Measurements from ENCODE around the gene EPN2. TPM values are rescaled to one million over a fixed set of nuclear protein-coding genes. Genes with fewer than 3 reads are reported as not detected.

EPN2 gene
- total and polyA plus RNA-seq, 10 of the 15 experiments (the other 5 are each of a cell fraction or from before 2014, with no cell fraction given) = 0.26 to 8.4 (median 4.7) TPM

DNA sequence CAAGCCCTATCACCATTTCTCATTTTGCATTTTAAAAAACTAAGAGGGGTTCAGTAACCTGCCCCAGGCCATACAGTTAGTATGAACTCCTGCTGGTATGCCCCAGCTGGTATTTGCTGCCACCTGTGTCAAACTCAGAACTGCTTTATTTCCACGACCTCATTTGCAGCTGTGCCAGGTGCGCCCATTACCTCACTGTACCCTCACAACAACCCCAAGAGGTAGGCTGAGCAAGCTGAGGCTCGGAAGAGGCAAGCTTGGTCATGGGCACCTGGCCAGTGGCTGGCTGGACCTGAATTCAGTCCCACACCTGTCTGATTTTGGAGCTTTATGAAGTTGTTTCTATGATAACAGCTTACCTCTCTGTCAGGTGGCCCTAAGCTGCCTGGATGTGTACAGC is 7.6 kb downstream of the EPN2 start:
- Histone ChIP-seq H3K36me3 (ENCODE audit: control insufficient read depth in 2 of 2, insufficient read depth in 2 of 2, low read length in 1 of 2) (no peaks in the 10 kb centered on the region), H4K20me1 (ENCODE audit: control insufficient read depth, insufficient read depth) (no peaks in the 10 kb centered on the region; the same call in 1 of the 2 replicates), H3K27me3 (replicated peaks in 1 of 2; ENCODE audit: control insufficient read depth in 2 of 2, insufficient read depth in 2 of 2, low read length in 1 of 2) (no peaks in the 10 kb centered on the region; a peak in 1 of 4 replicates), H3K4me3 (no peak overlapping the region), H3K79me2 (ENCODE audit: control insufficient read depth, insufficient read depth, low read length) (no peaks in the 10 kb centered on the region), H3K27ac (ENCODE audit: control insufficient read depth, insufficient read depth) (no peak overlapping the region), H2AFZ (ENCODE audit: control insufficient read depth, low read depth, low read length) (no peak overlapping the region), H3K9me3 (replicated peaks; ENCODE audit: control insufficient read depth, insufficient read depth, low read length) (no peaks in the 10 kb centered on the region), H3K4me1 (ENCODE audit: control insufficient read depth, insufficient read depth, low read length) (no peaks in the 10 kb centered on the region), H3K4me2 (ENCODE audit: control insufficient read depth, insufficient read depth) (no peak overlapping the region), H3K9ac (ENCODE audit: control insufficient read depth, insufficient read depth, low read length) (no peak overlapping the region)
- ChIA-PET RAD21 (ENCODE audit: unreplicated experiment) (interaction anchor here (0.6 to 1.0 kb wide), 2 partner anchors 10 to 25 kb away, joined by 4 read pairs; no protein-coding TSS in a partner anchor), CTCF (interaction anchor here (0.8 to 1.0 kb wide), 3 partner anchors 13 to 118 kb away, joined by 3 to 5 read pairs (median 4); partner anchors contain the start of gene B9D1), SMC1A (ENCODE audit: uncharacterized antibody, unreplicated experiment) (no interaction called here), POLR2A (interaction anchor here (0.5 kb wide), 1 partner anchor 1031 kb away, joined by 9 read pairs; no protein-coding TSS in a partner anchor)
- WGBS (ENCODE audit: insufficient coverage, insufficient replicate concordance, low lambda C conversion rate, missing lambda C conversion rate) = 18% methylated on average over 3 of the region's 3 CpGs
- no peak for FAIRE-seq
- no peak for DNase-seq (ENCODE audit: low read depth, low spot score)
- in situ Hi-C loops (cut with MboI) (no loop called here), intact Hi-C loops (cut with micrococcal nuclease; ENCODE audit: unreplicated experiment) (no loop called here)
- ATAC-seq = no peak
- TF ChIP-seq RAD21 (IDR thresholded peaks at IDR 0.05; ENCODE audit: insufficient read depth, low read depth, low read length) = no peak
- no peak for TF ChIP-seq YY1 (IDR thresholded peaks at IDR 0.05; ENCODE audit: low read depth, low read length)
- no peak for TF ChIP-seq RUNX3 (IDR thresholded peaks at IDR 0.05; ENCODE audit: low read length)
- TF ChIP-seq, protein P1, sequence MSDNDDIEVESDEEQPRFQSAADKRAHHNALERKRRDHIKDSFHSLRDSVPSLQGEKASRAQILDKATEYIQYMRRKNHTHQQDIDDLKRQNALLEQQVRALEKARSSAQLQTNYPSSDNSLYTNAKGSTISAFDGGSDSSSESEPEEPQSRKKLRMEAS (IDR thresholded peaks at IDR 0.05; ENCODE audit: low read depth, low read length) = no peak
- no peak for TF ChIP-seq SIN3A (IDR thresholded peaks at IDR 0.05; ENCODE audit: low read depth, low read length)
- TF ChIP-seq ZNF207 (IDR thresholded peaks at IDR 0.05; ENCODE audit: borderline replicate concordance) = no peak
- TF ChIP-seq KDM1A (IDR thresholded peaks at IDR 0.05; ENCODE audit: borderline replicate concordance) = no peak
- TF ChIP-seq CEBPB (IDR thresholded peaks at IDR 0.05; ENCODE audit: borderline replicate concordance in 1 of 2, low read depth in 2 of 2, low read length in 2 of 2) = no peak
- BruUV-seq (replicated peaks) = no TSS peak

DNA sequence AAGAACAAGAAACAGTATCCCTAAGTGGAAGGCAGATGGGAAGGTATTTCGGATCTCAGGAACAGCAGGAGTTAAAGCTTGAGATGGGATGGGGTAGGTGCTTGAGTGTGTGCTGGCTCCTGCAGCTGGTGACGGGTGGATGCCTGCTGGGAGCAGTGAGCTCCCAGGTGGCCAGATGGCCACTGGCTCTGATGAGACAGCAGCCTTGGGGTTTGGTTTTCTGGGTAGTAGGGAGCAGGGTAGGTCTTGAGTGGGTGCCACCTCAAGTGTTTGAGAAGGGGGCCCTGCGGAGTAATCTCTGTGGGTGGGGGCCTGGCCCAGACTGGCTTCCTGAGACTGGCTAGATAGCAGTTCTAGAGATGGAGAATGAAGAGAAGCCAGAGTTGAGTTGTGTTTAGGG is 10.3 kb downstream of the EPN2 start:
- DNase-seq (ENCODE audit: low read depth, low spot score) (no peak), ATAC-seq (no peak), FAIRE-seq (no peak)
- H3K4me2 ChIP-seq (ENCODE audit: control insufficient read depth, insufficient read depth) = no peak overlapping the region
- H4K20me1 ChIP-seq (ENCODE audit: control insufficient read depth, insufficient read depth) = no peaks in the 10 kb centered on the region; the same call in 1 of the 2 replicates
- H3K4me1 ChIP-seq (ENCODE audit: control insufficient read depth, insufficient read depth, low read length) = no peaks in the 10 kb centered on the region
- H2AFZ ChIP-seq (ENCODE audit: control insufficient read depth, low read depth, low read length) = no peak overlapping the region
- ChIA-PET CTCF (interaction anchor here (1.5 kb wide), 1 partner anchor 9 kb away, joined by 5 read pairs; no protein-coding TSS in a partner anchor), SMC1A (ENCODE audit: uncharacterized antibody, unreplicated experiment) (interaction anchor here (1.0 kb wide), 1 partner anchor 59 kb away, joined by 4 read pairs; no protein-coding TSS in a partner anchor), RAD21 (ENCODE audit: unreplicated experiment) (no interaction called here), POLR2A (no interaction called here)
- H3K9ac ChIP-seq (ENCODE audit: control insufficient read depth, insufficient read depth, low read length) = no peak overlapping the region
- H3K4me3 ChIP-seq = no peak overlapping the region
- no TSS peak for BruUV-seq (replicated peaks)
- in situ Hi-C loops (cut with MboI) (no loop called here), intact Hi-C loops (cut with micrococcal nuclease; ENCODE audit: unreplicated experiment) (no loop called here)
- TF ChIP-seq SUZ12 (IDR thresholded peaks at IDR 0.05; ENCODE audit: unreplicated experiment) = no peak
- TF ChIP-seq ATF7 (IDR thresholded peaks at IDR 0.05; ENCODE audit: low read depth) = no peak
- WGBS (ENCODE audit: insufficient coverage, insufficient replicate concordance, low lambda C conversion rate, missing lambda C conversion rate) = 62% methylated on average over 3 of the region's 3 CpGs
- H3K9me3 ChIP-seq (replicated peaks; ENCODE audit: control insufficient read depth, insufficient read depth, low read length) = no peaks in the 10 kb centered on the region
- no peak overlapping the region for H3K27ac ChIP-seq (ENCODE audit: control insufficient read depth, insufficient read depth)
- H3K36me3 ChIP-seq (ENCODE audit: control insufficient read depth in 2 of 2, insufficient read depth in 2 of 2, low read length in 1 of 2) = no peaks in the 10 kb centered on the region
- H3K27me3 ChIP-seq (replicated peaks in 1 of 2; ENCODE audit: control insufficient read depth in 2 of 2, insufficient read depth in 2 of 2, low read length in 1 of 2) = no peaks in the 10 kb centered on the region; a peak in 2 of 4 replicates
- no peaks in the 10 kb centered on the region for H3K79me2 ChIP-seq (ENCODE audit: control insufficient read depth, insufficient read depth, low read length)

Data from GM12878 (cell line).